ENCODE data around the gene DTWD2. TPM values are rescaled to one million over a fixed set of nuclear protein-coding genes. Genes with fewer than 3 reads are reported as not detected.
"Not testable (repeated sequence)": the region's sequence is repeated elsewhere in the genome, so short reads cannot be mapped to it uniquely, and the experiment has no call there.

The DTWD2 gene
- polyA plus RNA-seq, 1 of the 3 experiments (the other 2 are of a cell fraction) = 2.5 TPM

DNA sequence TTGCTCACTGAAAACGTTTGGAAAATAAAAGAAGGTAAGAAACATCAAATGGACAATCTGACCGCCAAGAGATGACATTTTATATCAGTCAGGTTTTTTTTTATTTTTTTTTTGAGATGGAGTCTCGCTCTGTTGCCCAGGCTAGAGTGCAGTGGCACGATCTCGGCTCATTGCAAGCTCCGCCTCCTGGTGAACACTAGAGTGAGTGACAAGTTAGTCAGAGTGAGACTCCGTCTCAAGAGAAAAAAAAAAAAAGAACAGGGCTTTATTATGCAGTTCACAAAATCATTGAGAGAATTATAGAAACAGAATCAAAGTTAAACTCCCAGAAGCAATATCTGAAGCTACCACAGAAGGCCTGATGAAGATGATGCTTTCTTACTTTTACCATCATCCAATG is 70.1 kb downstream of the DTWD2 start:
- POLR2A ChIA-PET = no interaction called here
- H3K4me3 ChIP-seq (ENCODE audit: low read depth in 2 of 2, low read length in 1 of 2) = no peak overlapping the region
- H3K4me1 ChIP-seq (ENCODE audit: control insufficient read depth in 1 of 2, insufficient read depth in 2 of 2, low read depth in 1 of 2, low read length in 1 of 2) = no peaks in the 10 kb centered on the region
- 90% methylated on average over 7 of the region's 7 CpGs for WGBS (ENCODE audit: low lambda C conversion rate)
- TF ChIP-seq TEAD4 (IDR thresholded peaks at IDR 0.05; ENCODE audit: borderline replicate concordance, insufficient read depth) = no peak
- TF ChIP-seq RFX5 (IDR thresholded peaks at IDR 0.05; ENCODE audit: low read length) = no peak
- TF ChIP-seq GATA2 (CRISPR knock-in tag; IDR thresholded peaks at IDR 0.05) = no peak
- TF ChIP-seq NFIC (IDR thresholded peaks at IDR 0.05; ENCODE audit: borderline replicate concordance) = no peak
- TF ChIP-seq, protein P1, sequence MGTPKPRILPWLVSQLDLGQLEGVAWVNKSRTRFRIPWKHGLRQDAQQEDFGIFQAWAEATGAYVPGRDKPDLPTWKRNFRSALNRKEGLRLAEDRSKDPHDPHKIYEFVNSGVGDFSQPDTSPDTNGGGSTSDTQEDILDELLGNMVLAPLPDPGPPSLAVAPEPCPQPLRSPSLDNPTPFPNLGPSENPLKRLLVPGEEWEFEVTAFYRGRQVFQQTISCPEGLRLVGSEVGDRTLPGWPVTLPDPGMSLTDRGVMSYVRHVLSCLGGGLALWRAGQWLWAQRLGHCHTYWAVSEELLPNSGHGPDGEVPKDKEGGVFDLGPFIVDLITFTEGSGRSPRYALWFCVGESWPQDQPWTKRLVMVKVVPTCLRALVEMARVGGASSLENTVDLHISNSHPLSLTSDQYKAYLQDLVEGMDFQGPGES (IDR thresholded peaks at IDR 0.05; ENCODE audit: low read depth, low read length) = no peak
- TF ChIP-seq EZH2phosphoT487 (IDR thresholded peaks at IDR 0.05; ENCODE audit: borderline replicate concordance, low read depth) = no peak
- TF ChIP-seq, protein P2, sequence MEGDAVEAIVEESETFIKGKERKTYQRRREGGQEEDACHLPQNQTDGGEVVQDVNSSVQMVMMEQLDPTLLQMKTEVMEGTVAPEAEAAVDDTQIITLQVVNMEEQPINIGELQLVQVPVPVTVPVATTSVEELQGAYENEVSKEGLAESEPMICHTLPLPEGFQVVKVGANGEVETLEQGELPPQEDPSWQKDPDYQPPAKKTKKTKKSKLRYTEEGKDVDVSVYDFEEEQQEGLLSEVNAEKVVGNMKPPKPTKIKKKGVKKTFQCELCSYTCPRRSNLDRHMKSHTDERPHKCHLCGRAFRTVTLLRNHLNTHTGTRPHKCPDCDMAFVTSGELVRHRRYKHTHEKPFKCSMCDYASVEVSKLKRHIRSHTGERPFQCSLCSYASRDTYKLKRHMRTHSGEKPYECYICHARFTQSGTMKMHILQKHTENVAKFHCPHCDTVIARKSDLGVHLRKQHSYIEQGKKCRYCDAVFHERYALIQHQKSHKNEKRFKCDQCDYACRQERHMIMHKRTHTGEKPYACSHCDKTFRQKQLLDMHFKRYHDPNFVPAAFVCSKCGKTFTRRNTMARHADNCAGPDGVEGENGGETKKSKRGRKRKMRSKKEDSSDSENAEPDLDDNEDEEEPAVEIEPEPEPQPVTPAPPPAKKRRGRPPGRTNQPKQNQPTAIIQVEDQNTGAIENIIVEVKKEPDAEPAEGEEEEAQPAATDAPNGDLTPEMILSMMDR (IDR thresholded peaks at IDR 0.05) = no peak
- no peak for TF ChIP-seq RAD21 (IDR thresholded peaks at IDR 0.05; ENCODE audit: low read length)
- TF ChIP-seq, protein P3, sequence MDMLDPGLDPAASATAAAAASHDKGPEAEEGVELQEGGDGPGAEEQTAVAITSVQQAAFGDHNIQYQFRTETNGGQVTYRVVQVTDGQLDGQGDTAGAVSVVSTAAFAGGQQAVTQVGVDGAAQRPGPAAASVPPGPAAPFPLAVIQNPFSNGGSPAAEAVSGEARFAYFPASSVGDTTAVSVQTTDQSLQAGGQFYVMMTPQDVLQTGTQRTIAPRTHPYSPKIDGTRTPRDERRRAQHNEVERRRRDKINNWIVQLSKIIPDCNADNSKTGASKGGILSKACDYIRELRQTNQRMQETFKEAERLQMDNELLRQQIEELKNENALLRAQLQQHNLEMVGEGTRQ (IDR thresholded peaks at IDR 0.05; ENCODE audit: borderline replicate concordance, low read depth, low read length) = no peak
- TF ChIP-seq, protein P4, sequence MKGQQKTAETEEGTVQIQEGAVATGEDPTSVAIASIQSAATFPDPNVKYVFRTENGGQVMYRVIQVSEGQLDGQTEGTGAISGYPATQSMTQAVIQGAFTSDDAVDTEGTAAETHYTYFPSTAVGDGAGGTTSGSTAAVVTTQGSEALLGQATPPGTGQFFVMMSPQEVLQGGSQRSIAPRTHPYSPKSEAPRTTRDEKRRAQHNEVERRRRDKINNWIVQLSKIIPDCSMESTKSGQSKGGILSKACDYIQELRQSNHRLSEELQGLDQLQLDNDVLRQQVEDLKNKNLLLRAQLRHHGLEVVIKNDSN (IDR thresholded peaks at IDR 0.05; ENCODE audit: borderline replicate concordance, low read depth) = no peak
- TF ChIP-seq, protein P5, sequence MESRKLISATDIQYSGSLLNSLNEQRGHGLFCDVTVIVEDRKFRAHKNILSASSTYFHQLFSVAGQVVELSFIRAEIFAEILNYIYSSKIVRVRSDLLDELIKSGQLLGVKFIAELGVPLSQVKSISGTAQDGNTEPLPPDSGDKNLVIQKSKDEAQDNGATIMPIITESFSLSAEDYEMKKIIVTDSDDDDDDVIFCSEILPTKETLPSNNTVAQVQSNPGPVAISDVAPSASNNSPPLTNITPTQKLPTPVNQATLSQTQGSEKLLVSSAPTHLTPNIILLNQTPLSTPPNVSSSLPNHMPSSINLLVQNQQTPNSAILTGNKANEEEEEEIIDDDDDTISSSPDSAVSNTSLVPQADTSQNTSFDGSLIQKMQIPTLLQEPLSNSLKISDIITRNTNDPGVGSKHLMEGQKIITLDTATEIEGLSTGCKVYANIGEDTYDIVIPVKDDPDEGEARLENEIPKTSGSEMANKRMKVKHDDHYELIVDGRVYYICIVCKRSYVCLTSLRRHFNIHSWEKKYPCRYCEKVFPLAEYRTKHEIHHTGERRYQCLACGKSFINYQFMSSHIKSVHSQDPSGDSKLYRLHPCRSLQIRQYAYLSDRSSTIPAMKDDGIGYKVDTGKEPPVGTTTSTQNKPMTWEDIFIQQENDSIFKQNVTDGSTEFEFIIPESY (IDR thresholded peaks at IDR 0.05; ENCODE audit: borderline replicate concordance, low read depth) = no peak
- TF ChIP-seq NRF1 (IDR thresholded peaks at IDR 0.05; ENCODE audit: low read depth, low read length) = no peak
- TF ChIP-seq TCF12 (IDR thresholded peaks at IDR 0.05) = no peak
- no peak for TF ChIP-seq FOXJ3 (CRISPR knock-in tag; IDR thresholded peaks at IDR 0.05)
- TF ChIP-seq MXI1 (IDR thresholded peaks at IDR 0.05; ENCODE audit: low read depth, low read length) = no peak
- no peak for TF ChIP-seq POLR2AphosphoS5 (IDR thresholded peaks at IDR 0.05; ENCODE audit: low read depth, low read length)
- TF ChIP-seq FOSL2 (IDR thresholded peaks at IDR 0.05; ENCODE audit: borderline replicate concordance, low read depth) = no peak
- no peak for TF ChIP-seq CHD2 (IDR thresholded peaks at IDR 0.05; ENCODE audit: low read length, partially characterized antibody)
- TF ChIP-seq, protein P6, sequence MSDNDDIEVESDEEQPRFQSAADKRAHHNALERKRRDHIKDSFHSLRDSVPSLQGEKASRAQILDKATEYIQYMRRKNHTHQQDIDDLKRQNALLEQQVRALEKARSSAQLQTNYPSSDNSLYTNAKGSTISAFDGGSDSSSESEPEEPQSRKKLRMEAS (IDR thresholded peaks at IDR 0.05; ENCODE audit: low read depth) = no peak
- H3K27me3 ChIP-seq (ENCODE audit: insufficient read depth) = no peaks in the 10 kb centered on the region
- DNase-seq = no peak
- H3K36me3 ChIP-seq (replicated peaks in 1 of 2; ENCODE audit: control insufficient read depth in 1 of 2, insufficient read depth in 2 of 2, low read length in 1 of 2) = no peaks in the 10 kb centered on the region
- no peak overlapping the region for H3K4me2 ChIP-seq
- H3K9ac ChIP-seq = no peak overlapping the region
- no peaks in the 10 kb centered on the region for H3K9me2 ChIP-seq
- no peaks in the 10 kb centered on the region for H3K79me2 ChIP-seq (ENCODE audit: insufficient read depth)
- H4K20me1 ChIP-seq (ENCODE audit: insufficient read depth) = no peaks in the 10 kb centered on the region
- no peak overlapping the region for H2AFZ ChIP-seq (ENCODE audit: low read depth)
- no peaks in the 10 kb centered on the region for H3F3A ChIP-seq (replicated peaks; ENCODE audit: insufficient read depth)
- no peaks in the 10 kb centered on the region for H3K9me3 ChIP-seq
- H3K27ac ChIP-seq (ENCODE audit: low read depth in 2 of 2, low read length in 1 of 2) = no peak overlapping the region
- CTCF ChIA-PET = no interaction called here

DNA sequence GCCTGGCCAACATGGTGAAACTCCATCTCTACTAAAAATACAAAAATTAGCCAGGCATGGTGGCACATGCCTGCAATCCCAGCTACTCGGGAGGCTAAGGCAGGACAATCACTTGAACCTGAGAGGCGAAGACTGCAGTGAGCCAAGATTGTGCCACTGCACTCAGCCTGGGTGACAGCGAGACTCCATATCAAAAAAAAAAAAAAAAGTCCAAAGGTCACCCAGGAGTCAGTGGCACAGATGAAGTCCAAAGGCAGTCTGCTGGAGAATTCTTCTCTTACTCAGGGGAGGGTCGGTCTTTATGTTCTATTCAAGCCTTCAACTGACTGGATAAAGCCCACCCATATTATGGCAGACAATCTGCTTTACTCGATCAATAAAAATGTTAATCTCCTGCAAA is 80.8 kb downstream of the DTWD2 start:
- H3K36me3 ChIP-seq (replicated peaks in 1 of 2; ENCODE audit: control insufficient read depth in 1 of 2, insufficient read depth in 2 of 2, low read length in 1 of 2); H3K9ac ChIP-seq; POLR2A ChIA-PET; H3K4me3 ChIP-seq (ENCODE audit: low read depth in 2 of 2, low read length in 1 of 2); H3K27me3 ChIP-seq (ENCODE audit: insufficient read depth); H3K9me3 ChIP-seq; H3K27ac ChIP-seq (ENCODE audit: low read depth in 2 of 2, low read length in 1 of 2); CTCF ChIA-PET; H3F3A ChIP-seq (replicated peaks; ENCODE audit: insufficient read depth); H2AFZ ChIP-seq (ENCODE audit: low read depth); H3K4me2 ChIP-seq; H3K4me1 ChIP-seq (ENCODE audit: control insufficient read depth in 1 of 2, insufficient read depth in 2 of 2, low read depth in 1 of 2, low read length in 1 of 2); H3K9me2 ChIP-seq; H4K20me1 ChIP-seq (ENCODE audit: insufficient read depth); H3K79me2 ChIP-seq (ENCODE audit: insufficient read depth); DNase-seq: not testable (repeated sequence)
- WGBS (ENCODE audit: low lambda C conversion rate) = 86% methylated on average over 5 of the region's 5 CpGs

Measured in SK-N-SH (cell line).